Uterus (tissue), 2 donors: ENCODE data around the gene BGN.

Experiments
- POLR2A ChIP-seq, 2 donors: fragments of 450-650 bp; IDR thresholded peaks; one replicate each; pipeline ENCODE4 v1.6.1; 2016; ENCODE audit warnings: antibody characterized with exemption in 2 of 2, mild to moderate bottlenecking in 1 of 2, moderate library complexity in 1 of 2
- TF ChIP-seq, protein P1 (sequence below), 4 experiments: fragments of 200-600 bp in 2 of 4; fragments of 450-650 bp in 2 of 4; sonication (generic) in 2 of 4; IDR thresholded peaks; one replicate each; pipeline ENCODE4 v1.5.1; 2016 to 2019; ENCODE audit warnings: antibody characterized with exemption in 4 of 4, mild to moderate bottlenecking in 2 of 4, moderate library complexity in 1 of 4

DNA sequence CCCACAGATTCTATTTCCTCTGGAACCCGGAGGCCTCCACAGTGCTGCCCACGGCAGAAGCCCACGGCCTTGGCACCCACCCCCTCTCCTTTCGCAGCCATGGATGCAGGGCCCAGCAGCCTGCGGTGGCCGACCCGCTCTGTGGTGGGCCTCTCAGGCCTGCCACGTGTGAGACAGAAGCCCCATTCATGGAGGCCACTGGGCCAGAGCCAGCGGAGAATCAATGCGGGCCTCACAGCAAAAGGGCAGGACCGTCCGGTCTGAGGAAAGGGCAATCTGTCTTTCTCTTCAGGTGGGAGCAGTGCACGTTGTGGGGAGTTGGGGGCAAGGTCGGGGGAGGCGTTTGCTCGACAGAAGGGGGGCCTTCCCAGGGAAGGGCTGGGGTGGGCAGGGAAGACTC is 16.0 kb upstream of the BGN start:
- TF ChIP-seq, protein P1, sequence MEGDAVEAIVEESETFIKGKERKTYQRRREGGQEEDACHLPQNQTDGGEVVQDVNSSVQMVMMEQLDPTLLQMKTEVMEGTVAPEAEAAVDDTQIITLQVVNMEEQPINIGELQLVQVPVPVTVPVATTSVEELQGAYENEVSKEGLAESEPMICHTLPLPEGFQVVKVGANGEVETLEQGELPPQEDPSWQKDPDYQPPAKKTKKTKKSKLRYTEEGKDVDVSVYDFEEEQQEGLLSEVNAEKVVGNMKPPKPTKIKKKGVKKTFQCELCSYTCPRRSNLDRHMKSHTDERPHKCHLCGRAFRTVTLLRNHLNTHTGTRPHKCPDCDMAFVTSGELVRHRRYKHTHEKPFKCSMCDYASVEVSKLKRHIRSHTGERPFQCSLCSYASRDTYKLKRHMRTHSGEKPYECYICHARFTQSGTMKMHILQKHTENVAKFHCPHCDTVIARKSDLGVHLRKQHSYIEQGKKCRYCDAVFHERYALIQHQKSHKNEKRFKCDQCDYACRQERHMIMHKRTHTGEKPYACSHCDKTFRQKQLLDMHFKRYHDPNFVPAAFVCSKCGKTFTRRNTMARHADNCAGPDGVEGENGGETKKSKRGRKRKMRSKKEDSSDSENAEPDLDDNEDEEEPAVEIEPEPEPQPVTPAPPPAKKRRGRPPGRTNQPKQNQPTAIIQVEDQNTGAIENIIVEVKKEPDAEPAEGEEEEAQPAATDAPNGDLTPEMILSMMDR (IDR thresholded peaks at IDR 0.05): no peak
- TF ChIP-seq POLR2A (IDR thresholded peaks at IDR 0.05): no peak
